ENCODE data around the gene STYXL2. TPM values are rescaled to one million over a fixed set of nuclear protein-coding genes. Genes with fewer than 3 reads are reported as not detected.
A peak's percentile ranks its signal among the peaks of the same experiment; 100 is the strongest.

The STYXL2 gene
- total and polyA plus RNA-seq, 2 donors (not counting 1 experiment from before 2014, with no cell fraction given), result not detected

DNA sequence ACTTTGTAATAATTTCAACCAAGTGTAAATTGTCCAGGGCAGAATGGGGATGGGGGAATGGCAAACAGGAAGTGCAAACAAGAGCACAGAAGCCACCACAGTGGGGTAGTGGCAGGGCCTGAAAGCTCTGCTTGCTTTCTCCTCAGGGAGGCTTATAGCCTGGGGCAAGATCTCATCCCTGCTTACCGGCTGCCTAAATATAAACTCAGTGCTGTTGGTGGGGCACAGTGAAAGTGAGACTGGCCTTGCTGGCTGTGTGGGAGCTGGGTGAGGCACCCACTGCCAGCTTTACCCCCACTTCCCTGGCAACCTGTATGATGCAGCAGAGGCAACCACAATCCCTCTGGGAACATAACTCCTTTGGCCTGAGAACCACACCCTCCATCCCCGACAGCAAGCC is 15.2 kb downstream of the STYXL2 start:
- H3K4me2 ChIP-seq (replicated peaks; ENCODE audit: low read depth, low read length, poor library complexity, severe bottlenecking), result no peak overlapping the region
- no peak overlapping the region for H3K9ac ChIP-seq (ENCODE audit: low read length)
- no peaks in the 10 kb centered on the region for H4K20me1 ChIP-seq (ENCODE audit: control insufficient read depth, insufficient read depth, low read length, poor library complexity, severe bottlenecking)
- Mint-ChIP-seq H3K9me3 (ENCODE audit: insufficient read depth) (peaks cover 8% of the 10 kb centered on the region), H3K27ac (no peak overlapping the region), H3K4me1 (peaks cover 36% of the 10 kb centered on the region), H3K27me3 (peaks cover 15% of the 10 kb centered on the region), H3K4me3 (no peak overlapping the region)
- H2AFZ ChIP-seq (ENCODE audit: insufficient read depth, low read depth, low read length, poor library complexity, severe bottlenecking), result no peak overlapping the region
- no peak overlapping the region for H3K4me3 ChIP-seq (ENCODE audit: control extremely low read depth in 1 of 5, extremely low read depth in 1 of 5, insufficient read depth in 1 of 5, low read depth in 2 of 5, low read length in 4 of 5)
- no peaks in the 10 kb centered on the region for H3K79me2 ChIP-seq (ENCODE audit: control insufficient read depth, insufficient read depth, low read length)
- intact Hi-C loops (cut with micrococcal nuclease), result no loop called here
- H3K9me3 ChIP-seq (ENCODE audit: control extremely low read depth in 1 of 3, control insufficient read depth in 2 of 3, insufficient read depth in 1 of 3, low read length in 2 of 3), result peaks cover 1 to 9% (median 3%) of the 10 kb centered on the region in 3 donors
- ATAC-seq (ENCODE audit: low read depth), result peak; percentile 21
- H3K4me1 ChIP-seq (ENCODE audit: control insufficient read depth in 2 of 2, insufficient read depth in 2 of 2, low read length in 2 of 2), result peaks cover 22 to 32% of the 10 kb centered on the region in 2 donors
- H3K27ac ChIP-seq (ENCODE audit: low read length in 2 of 2), result no peak overlapping the region
- DNase-seq, result no peak
- TF ChIP-seq EZH2 (IDR thresholded peaks at IDR 0.05; ENCODE audit: borderline replicate concordance, insufficient read depth, low read depth, low read length, poor library complexity, severe bottlenecking), result no peak
- TF ChIP-seq, protein P1, sequence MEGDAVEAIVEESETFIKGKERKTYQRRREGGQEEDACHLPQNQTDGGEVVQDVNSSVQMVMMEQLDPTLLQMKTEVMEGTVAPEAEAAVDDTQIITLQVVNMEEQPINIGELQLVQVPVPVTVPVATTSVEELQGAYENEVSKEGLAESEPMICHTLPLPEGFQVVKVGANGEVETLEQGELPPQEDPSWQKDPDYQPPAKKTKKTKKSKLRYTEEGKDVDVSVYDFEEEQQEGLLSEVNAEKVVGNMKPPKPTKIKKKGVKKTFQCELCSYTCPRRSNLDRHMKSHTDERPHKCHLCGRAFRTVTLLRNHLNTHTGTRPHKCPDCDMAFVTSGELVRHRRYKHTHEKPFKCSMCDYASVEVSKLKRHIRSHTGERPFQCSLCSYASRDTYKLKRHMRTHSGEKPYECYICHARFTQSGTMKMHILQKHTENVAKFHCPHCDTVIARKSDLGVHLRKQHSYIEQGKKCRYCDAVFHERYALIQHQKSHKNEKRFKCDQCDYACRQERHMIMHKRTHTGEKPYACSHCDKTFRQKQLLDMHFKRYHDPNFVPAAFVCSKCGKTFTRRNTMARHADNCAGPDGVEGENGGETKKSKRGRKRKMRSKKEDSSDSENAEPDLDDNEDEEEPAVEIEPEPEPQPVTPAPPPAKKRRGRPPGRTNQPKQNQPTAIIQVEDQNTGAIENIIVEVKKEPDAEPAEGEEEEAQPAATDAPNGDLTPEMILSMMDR (IDR thresholded peaks at IDR 0.05), result no peak
- ChIA-PET POLR2A (no interaction called here), CTCF (interaction anchor here (1.0 to 1.4 kb wide), 3 partner anchors 22 to 109 kb away, joined by 3 read pairs; no protein-coding TSS in a partner anchor)
- H3K27me3 ChIP-seq (replicated peaks in 1 of 4; ENCODE audit: control extremely low read depth in 1 of 4, control insufficient read depth in 3 of 4, insufficient read depth in 4 of 4, low read length in 3 of 4), result peaks cover 0 to 8% (median 0%) of the 10 kb centered on the region in 4 experiments
- H3K36me3 ChIP-seq (replicated peaks in 1 of 2; ENCODE audit: control extremely low read depth in 1 of 2, control insufficient read depth in 1 of 2, extremely low read depth in 1 of 2, insufficient read depth in 2 of 2, low read length in 1 of 2), result no peaks in the 10 kb centered on the region
- WGBS (ENCODE audit: insufficient coverage), result 0% methylated on average over 1 of the region's 2 CpGs

DNA sequence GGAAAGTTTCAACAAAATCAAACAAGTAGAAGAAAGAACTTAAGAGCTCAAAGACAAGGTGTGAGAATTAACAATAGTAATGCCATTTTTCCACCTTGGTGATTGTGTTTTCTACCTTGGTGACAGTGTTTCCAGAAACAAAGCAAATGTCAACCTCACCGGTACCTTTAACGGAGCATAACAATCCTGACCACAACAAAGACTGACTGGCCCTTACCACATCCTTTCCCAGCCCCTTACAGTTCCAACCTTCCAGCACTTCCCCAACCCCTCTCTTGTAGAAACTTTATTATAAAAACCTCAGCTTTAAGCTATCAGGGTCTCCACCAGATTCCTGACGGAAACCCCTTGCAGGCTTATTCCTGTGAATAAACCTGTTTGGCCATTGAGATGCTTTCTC is 16.7 kb downstream of the STYXL2 start:
- H2AFZ ChIP-seq (ENCODE audit: insufficient read depth, low read depth, low read length, poor library complexity, severe bottlenecking), result no peak overlapping the region
- no peak overlapping the region for H3K27ac ChIP-seq (ENCODE audit: low read length in 2 of 2)
- no peak overlapping the region for H3K9ac ChIP-seq (ENCODE audit: low read length)
- DNase-seq (peak; percentile 15), ATAC-seq (ENCODE audit: low read depth) (no peak)
- 27% methylated on average over 3 of the region's 3 CpGs for WGBS (ENCODE audit: insufficient coverage)
- H4K20me1 ChIP-seq (ENCODE audit: control insufficient read depth, insufficient read depth, low read length, poor library complexity, severe bottlenecking), result no peaks in the 10 kb centered on the region
- intact Hi-C loops (cut with micrococcal nuclease), result no loop called here
- H3K4me3 ChIP-seq (ENCODE audit: control extremely low read depth in 1 of 5, extremely low read depth in 1 of 5, insufficient read depth in 1 of 5, low read depth in 2 of 5, low read length in 4 of 5), result no peak overlapping the region
- peaks cover 15 to 26% of the 10 kb centered on the region in 2 donors for H3K4me1 ChIP-seq (ENCODE audit: control insufficient read depth in 2 of 2, insufficient read depth in 2 of 2, low read length in 2 of 2)
- CTCF ChIA-PET, result no interaction called here
- TF ChIP-seq EZH2 (IDR thresholded peaks at IDR 0.05; ENCODE audit: borderline replicate concordance, insufficient read depth, low read depth, low read length, poor library complexity, severe bottlenecking), result no peak
- TF ChIP-seq, protein P1 (IDR thresholded peaks at IDR 0.05), result no peak
- H3K4me1 Mint-ChIP-seq, result peaks cover 30% of the 10 kb centered on the region
- POLR2A ChIA-PET, result no interaction called here
- H3K27me3 ChIP-seq (replicated peaks in 1 of 4; ENCODE audit: control extremely low read depth in 1 of 4, control insufficient read depth in 3 of 4, insufficient read depth in 4 of 4, low read length in 3 of 4), result peaks cover 0 to 3% (median 1%) of the 10 kb centered on the region in 4 experiments
- H3K9me3 ChIP-seq (ENCODE audit: control extremely low read depth in 1 of 3, control insufficient read depth in 2 of 3, insufficient read depth in 1 of 3, low read length in 2 of 3), result peaks cover 1 to 9% (median 3%) of the 10 kb centered on the region in 3 donors
- H3K27me3 Mint-ChIP-seq, result peaks cover 20% of the 10 kb centered on the region
- no peaks in the 10 kb centered on the region for H3K36me3 ChIP-seq (replicated peaks in 1 of 2; ENCODE audit: control extremely low read depth in 1 of 2, control insufficient read depth in 1 of 2, extremely low read depth in 1 of 2, insufficient read depth in 2 of 2, low read length in 1 of 2)
- H3K4me2 ChIP-seq (replicated peaks; ENCODE audit: low read depth, low read length, poor library complexity, severe bottlenecking), result no peak overlapping the region
- no peak overlapping the region for H3K27ac Mint-ChIP-seq
- no peaks in the 10 kb centered on the region for H3K79me2 ChIP-seq (ENCODE audit: control insufficient read depth, insufficient read depth, low read length)
- H3K4me3 Mint-ChIP-seq, result no peak overlapping the region
- peaks cover 8% of the 10 kb centered on the region for H3K9me3 Mint-ChIP-seq (ENCODE audit: insufficient read depth)

Data from B cell (primary cell).